ENCODE results near the gene SLC27A5.

- 0 out of 2 replicates have a peak, but pooled peaks have one; percentile 13 for TF ChIP-seq TAF1 (IDR thresholded peaks at IDR 0.05; ENCODE audit: low read depth, low read length)
- no peak; the same call in 1 of the 2 replicates for TF ChIP-seq POLR2AphosphoS5 (IDR thresholded peaks at IDR 0.05; ENCODE audit: low read depth, low read length)
These were observed 36.6 kb downstream of the SLC27A5 start for GRCh38 chr19:58474997-58475713.

Measured in GM12891 (cell line).